Measurements from ENCODE around the gene RAB22A.
"Not testable (repeated sequence)": the region's sequence is repeated elsewhere in the genome, so short reads cannot be mapped to it uniquely, and the experiment has no call there.

The RAB22A gene

DNA sequence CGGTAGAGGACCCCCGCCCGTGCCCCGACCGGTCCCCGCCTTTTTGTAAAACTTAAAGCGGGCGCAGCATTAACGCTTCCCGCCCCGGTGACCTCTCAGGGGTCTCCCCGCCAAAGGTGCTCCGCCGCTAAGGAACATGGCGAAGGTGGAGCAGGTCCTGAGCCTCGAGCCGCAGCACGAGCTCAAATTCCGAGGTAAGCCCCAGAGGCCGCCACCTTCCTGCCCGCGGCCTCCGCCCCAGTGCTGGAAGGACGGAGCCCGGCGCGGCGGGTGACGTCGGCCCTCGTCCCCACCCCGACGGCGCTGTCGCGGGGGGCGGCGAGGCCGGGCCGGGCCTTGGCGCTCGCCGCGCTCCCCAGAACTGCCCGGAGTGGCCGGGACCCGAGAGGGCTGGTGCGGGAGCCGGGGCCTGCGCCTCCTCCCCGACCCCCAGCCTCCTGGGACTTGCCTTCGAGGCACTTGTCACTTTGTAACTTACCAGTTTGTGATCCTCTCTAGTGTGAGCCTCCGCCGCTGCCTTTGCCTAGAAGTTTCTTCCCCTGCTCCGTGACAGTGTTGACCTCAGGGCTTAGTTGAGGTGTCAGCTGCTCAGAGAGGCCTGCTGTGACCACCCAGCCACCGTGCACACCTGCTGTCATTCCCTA, 79.9 kb downstream of the RAB22A start:
- DNase-seq, result no peak

DNA sequence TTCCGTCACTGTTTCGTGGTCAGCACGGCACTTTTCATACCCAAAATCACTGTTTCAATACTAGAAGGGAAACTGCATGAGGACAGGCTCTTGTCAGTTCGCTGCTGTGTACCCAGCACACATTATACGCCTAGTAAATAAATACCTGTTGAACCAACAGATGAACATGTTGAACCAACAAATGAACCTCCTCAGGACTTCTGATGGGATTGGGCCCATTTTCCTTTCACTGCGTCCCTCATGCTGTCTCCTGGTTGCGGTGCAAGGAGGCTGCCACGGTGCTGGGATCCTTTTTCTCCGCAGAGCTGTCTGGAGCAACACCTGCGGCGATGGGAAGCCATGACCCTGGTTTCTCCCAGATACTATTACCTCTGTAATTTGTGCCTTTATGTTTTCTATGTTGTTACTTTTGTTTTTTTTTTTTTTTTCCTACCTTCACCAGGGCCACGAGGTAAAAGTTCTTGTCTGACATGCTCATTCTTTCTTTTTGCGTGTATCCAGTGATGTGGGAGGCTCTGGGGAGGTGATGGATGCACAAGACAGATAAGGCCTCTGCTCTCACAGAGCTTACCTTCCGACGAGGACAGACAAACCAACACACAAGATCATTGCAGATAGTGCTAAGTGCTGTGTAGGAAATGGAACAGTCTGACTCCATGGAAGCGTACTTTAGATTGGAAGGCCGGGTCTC, 80.6 kb downstream of the RAB22A start:
- DNase-seq, result no peak

GRCh38 chr20:58390659-58391035, 81.1 kb downstream of the RAB22A start:
- DNase-seq, result no peak

- DNase-seq, result no peak
Observed at GRCh38 chr20:58392286-58392685, 82.8 kb downstream of the RAB22A start.

GRCh38 chr20:58393299-58393698, 83.8 kb downstream of the RAB22A start:
- no peak for DNase-seq

- no peak for DNase-seq
Observed at GRCh38 chr20:58394801-58395200, 85.3 kb downstream of the RAB22A start.

DNA sequence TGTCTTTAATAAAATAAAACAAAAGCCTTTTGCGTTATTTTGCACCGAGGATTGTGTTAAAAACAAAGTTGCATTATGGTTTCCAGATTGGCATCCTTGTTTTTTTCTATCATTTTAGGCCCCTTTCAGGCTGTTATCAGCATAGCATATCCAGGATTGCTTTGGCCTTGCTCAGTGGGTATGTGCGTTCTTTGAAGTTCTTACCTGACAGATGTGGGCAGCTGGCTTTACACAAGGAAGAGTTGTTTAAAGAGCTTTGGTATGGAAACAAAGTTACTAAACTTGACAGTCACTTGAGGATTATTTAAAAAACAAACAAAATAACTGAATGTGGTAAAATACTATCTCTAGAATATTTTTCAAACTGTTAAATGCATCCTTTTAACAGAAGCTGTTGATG, 86.1 kb downstream of the RAB22A start:
- DNase-seq, result no peak

DNA sequence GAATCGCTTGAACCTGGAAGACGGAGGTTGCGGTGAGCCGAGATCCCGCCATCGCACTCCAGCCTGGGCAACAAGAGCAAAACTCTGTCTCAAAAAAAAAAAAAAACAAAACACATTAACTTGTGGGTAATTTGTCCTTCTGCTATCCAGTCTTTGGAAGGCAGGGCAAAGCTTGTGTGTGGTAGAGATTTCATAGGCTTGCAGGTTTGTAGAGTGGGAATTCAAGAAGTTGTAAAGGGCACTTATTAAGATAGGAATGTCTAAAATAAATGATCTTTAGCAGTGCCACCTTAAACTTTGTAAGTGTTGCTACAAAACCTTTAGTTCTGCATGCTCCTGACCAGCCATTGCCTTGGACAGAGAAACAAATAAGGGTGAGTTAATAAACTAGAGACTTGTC, 87.9 kb downstream of the RAB22A start:
- no peak for DNase-seq

DNA sequence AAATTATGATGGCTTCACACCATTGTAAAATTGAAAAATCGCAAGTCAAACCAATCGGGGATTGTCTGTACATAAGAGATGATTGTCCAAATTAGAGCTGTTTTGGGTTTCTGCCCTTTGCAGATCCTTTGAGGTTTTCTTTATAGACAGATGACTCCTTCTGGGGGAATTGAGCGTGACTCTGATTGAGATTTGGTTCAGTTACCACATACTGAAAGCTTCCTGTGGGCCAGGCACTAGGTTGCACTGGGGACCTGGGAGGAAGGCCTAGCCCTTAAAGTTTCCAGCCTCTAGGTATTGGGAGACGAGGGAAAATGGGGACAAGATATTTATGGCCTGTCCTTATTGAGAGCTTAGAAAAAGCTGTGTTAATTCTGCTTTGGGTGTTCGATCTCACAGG, 88.7 kb downstream of the RAB22A start:
- DNase-seq, result no peak

- DNase-seq, result no peak
Observed at GRCh38 chr20:58399926-58400325, 90.4 kb downstream of the RAB22A start.

GRCh38 chr20:58401162-58401561, 91.6 kb downstream of the RAB22A start:
- DNase-seq, result no peak

GRCh38 chr20:58402305-58402704, 92.8 kb downstream of the RAB22A start:
- no peak for DNase-seq

DNA sequence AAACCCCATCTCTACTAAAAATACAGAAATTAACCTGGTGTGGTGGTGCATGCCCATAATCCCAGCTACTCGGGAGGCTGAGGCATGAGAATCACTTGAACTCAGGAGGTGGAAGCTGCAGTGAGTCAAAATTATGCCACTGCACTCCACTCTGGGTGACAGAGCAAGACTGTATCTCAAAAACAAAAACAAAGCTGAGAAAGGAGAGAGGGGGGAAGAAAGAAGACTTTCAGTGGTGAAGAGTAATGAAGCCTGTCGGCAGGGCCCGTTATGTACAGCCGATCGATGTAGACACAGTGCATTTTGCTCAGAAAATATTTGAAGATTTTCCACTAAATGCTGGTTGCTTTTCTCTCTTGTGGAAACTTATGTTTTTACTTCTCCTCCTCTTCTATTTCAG, 93.3 kb downstream of the RAB22A start:
- DNase-seq, result no peak

DNA sequence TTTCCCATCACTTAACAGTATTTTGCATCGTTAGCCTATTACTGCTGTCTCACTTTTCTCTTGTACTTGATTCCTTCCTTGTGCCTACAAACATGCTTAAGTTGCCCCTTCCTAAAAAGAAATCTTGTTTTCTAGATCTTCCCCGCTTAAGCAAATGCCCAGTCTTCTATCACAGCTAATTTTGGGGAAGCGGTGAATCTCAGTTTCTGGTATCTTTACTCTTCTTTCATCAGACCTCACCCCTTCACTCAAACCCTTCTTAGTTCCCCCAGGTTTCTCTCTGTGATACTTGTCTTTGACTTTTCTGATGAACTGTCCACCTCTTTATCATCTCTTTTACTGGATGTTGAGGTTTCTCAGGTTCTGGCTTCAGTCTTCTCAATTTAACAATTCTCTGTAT, 93.8 kb downstream of the RAB22A start:
- DNase-seq, result no peak

DNA sequence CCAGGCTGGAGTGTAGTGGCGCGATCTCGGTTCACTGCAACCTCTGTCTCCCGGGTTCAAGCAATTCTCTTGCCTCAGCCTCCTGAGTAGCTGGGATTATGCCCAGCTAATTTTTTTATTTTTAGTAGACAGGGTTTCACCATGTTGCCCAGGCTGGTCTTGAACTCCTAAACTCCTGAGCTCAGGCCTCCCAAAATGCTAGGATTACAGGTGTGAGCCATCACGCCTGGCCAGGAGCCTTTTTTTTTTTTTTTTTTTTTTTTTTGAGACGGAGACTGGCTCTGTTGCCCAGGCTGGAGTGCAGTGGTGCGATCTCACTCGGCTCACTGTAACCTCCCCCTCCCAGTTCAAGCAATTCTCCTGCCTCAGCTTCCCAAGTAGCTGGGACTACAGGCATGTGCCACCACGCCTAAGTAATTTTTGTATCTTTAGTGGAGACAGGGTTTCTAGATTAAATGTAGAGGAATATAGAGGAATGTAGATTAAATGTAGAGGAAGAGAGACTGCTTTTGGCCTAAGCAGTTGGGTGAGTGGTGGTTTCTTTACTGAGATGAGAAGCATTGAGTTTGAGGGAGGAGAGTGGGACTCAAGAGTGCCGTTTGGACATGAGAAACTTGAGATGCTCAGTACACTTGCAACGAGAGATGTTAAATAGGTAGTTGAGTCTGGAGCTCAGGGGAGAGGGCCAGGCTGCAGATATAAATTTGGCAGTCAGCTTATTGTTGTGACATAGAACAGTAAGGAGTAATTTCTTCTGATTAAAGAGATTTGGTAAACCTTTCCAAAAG, 96.2 kb downstream of the RAB22A start:
- DNase-seq, result no peak

GRCh38 chr20:58406422-58407001, 97.0 kb downstream of the RAB22A start:
- no peak for DNase-seq

DNA sequence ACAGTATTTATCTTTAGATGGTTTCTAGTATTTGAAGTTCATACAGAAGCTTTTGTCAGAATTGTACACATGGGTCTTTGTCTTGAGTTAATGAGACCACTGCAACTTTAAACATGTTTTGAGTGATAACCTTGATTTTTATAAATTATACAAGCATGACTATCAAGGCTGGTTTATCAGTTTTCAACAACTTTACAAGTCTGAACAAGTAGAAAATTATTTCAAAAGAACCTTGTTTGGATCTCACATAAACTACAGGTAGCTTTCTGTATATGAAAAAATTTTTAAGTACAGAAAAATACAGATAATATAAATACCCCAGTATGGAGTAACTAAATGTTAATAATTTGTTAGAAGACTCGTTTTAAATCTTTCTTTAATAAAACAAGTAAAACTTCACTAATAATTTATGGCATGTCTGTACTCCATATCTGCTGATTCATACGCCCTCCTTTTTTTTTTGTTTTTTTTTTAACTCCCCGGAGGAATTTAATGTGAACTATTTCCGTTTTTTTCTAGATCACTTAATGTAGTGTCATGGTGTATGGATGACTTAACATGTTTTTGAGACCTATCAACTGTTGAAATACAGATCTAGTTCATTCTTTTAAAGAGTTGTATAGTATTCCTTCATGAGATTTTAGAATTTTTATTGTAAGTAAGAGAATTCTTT, 97.8 kb downstream of the RAB22A start:
- no peak for DNase-seq

GRCh38 chr20:58407966-58408557, 98.5 kb downstream of the RAB22A start:
- DNase-seq, result no peak

GRCh38 chr20:58408603-58409246, 99.2 kb downstream of the RAB22A start:
- peak; percentile 1 for DNase-seq

- not testable (repeated sequence) for DNase-seq
Observed at GRCh38 chr20:58414216-58414615, 104.7 kb downstream of the RAB22A start.

- not testable (repeated sequence) for DNase-seq
Observed at GRCh38 chr20:58414786-58415185, 105.3 kb downstream of the RAB22A start.

- no peak for DNase-seq
Observed at GRCh38 chr20:58416057-58416456, 106.5 kb downstream of the RAB22A start.

All from NCI-H748 treated with DMSO at 0.1 percent for 48 hours (cell line).